Stimulated activated CD8-positive, alpha-beta memory T cell treated with anti-CD3 and anti-CD28 coated beads, Interleukin-7, amount 100 ng/mL, for 24 hours (primary cell): ENCODE results near the gene OXA1L.
"Not testable (repeated sequence)": the region's sequence is repeated elsewhere in the genome, so short reads cannot be mapped to it uniquely, and the experiment has no call there.

Experiments used
- DNase-seq: peaks from one replicate; pipeline ENCODE4 v3.0.0-alpha.2; 2020; ENCODE audit warnings: low read depth

Gene OXA1L

DNA sequence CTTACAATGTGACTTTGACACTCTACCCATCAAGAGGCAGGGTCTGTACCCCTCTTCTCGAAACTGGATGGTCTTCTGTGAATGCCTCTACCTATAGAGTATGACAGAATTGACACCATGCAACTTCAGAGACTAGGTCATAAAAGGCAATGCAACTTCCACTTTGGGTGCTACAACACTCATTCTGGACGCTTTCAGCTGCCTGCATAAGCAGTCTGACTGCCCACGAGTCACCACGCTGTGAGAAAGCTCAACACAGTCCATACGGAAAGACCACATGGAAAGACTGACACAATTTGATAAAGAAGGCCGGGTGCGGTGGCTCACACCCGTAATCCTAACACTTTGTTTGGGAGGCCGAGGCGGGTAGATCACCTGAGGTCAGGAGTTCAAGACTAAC lies 33.9 kb downstream of the OXA1L start:
- no peak for DNase-seq

- no peak for DNase-seq
Observed at GRCh38 chr14:22801716-22802115, 35.2 kb downstream of the OXA1L start.

GRCh38 chr14:22802860-22803686 lies 36.6 kb downstream of the OXA1L start:
- DNase-seq: no peak

- DNase-seq: no peak
Observed at GRCh38 chr14:22803687-22803974, 37.1 kb downstream of the OXA1L start.

- DNase-seq: not testable (repeated sequence)
Observed at GRCh38 chr14:22805235-22805634, 38.7 kb downstream of the OXA1L start.

DNA sequence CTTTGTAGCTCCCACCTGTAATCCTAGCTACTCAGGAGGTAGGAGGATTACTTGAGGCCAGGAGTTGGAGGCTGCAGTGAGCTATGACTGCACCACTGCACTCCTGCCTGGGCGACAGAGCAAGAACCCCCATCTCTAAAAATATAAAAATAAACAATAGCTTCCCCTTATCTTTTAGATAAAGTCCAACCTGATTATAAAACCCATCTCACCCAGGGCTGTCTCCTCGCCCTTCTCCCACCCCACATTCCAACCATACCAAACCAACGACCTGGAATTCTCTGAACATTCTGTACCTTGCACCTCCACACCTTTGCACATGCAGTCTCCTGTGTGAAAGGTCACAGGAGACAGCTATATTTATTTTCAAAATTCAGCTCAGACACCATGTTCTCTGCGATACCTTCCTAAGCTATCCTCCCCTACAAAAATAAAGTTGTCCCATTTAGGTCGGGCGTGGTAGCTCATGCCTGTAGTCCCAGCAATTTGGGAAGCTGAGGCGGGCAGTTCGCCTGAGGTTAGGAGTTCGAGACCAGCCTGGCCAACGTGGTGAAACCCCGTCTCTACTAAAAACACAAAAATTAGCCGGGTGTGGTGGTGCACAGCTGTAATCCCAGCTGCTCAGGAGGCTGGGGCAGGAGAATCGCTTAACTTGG lies 41.1 kb downstream of the OXA1L start:
- DNase-seq: no peak

DNA sequence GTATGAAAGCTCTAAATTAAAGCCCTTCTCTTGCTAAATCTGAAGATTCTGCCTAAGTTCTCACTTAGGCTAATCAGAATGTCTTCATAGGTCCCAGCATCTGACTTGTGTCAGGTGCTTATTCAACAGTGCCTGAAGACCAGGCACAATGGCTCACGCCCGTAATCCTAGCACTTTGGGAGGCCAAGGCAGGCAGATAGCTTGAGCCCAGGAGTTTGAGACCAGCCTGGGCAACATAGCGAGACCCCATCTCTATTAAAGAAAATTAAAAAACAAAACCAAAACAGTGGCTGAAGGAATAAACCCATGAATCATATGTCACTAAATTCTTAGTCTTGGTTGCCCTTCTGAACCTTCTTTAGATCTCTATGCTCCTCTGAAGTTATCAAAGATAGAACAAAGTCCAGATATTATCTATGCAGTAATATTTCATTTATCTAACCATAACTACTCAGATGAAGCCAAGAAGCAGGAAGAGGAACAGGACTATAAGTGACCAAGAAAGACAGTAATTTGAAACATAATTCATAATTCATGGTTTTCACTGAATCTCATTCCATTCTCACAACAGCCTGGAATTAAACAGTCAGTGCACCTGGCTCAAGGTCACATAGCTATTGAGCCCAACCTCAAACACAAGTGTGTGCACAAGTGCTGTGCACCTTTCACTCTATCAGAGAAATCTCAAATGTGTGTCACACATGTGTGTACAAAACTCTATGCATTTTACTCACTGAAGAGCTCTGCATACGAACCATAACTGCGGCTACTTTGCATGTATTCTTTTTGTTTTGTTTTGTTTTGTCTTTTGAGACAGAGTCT lies 42.1 kb downstream of the OXA1L start:
- DNase-seq: no peak

GRCh38 chr14:22811722-22812121 lies 45.2 kb downstream of the OXA1L start:
- DNase-seq: no peak

- DNase-seq: no peak
Observed at GRCh38 chr14:22812744-22813143, 46.3 kb downstream of the OXA1L start.

DNA sequence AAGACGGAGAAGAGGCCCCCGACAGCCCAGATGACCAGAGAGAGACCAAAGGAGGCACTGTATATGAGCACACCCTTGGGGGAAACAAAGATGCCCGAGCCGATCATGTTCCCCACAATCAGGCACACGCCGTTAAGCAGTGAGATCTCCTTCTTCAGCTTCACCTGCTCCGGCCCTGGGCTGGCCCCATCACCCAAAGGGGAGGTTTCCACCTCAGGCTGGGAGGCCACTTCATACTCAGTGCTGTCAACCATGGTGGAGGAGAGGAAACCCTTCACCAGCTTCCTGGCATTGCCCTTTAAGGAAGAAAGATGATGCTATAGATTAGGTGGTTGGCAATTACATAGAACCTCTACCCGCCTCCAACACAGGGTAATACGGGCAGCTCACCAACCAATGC lies 46.7 kb downstream of the OXA1L start:
- no peak for DNase-seq

GRCh38 chr14:22814373-22814772 lies 47.9 kb downstream of the OXA1L start:
- DNase-seq: no peak

DNA sequence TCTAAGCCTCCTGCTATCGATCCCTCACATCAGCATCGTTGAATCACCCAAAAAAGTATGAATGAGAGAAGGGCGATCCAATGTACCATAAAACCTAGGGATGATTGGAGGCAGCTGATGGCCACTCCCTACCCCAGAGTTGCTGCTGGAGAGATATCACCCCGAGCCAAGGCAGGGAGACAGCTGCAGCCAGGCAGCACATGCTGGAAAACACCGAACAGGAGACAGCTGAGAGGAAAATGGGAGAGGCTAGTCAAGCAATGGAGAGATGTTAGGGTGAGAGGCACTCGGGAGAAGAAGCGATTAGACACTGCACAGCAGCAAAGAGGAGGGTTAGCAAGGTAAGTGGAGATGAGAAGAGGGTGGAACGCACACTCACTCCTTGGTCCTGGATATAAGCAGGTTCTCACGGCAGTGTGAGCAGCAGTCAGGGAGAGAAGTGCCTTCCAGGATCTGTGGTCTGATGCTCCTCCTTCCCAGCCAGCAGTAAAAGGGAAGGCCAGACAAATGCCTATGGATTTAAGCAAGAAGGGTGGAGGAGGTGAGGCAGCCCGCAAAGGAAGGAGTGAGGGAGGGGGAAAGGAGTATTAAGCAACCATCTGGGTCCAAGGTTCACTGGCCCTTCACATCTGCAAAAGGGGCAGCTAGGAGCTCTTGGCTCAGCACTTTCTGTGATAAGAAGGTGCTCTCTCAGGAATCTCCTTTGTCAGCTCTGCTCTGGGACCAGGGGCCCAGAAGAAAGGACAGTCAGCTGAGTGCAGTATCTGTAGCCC lies 48.6 kb downstream of the OXA1L start, which contains the start of gene SLC7A7:
SLC7A7 (minus strand) TSS at position 495 of the 773 bp plus-strand sequence. CDS start 2,037 bp downstream, outside the sequence.
- no peak for DNase-seq

GRCh38 chr14:22819151-22819988 lies 52.9 kb downstream of the OXA1L start:
- no peak for DNase-seq

DNA sequence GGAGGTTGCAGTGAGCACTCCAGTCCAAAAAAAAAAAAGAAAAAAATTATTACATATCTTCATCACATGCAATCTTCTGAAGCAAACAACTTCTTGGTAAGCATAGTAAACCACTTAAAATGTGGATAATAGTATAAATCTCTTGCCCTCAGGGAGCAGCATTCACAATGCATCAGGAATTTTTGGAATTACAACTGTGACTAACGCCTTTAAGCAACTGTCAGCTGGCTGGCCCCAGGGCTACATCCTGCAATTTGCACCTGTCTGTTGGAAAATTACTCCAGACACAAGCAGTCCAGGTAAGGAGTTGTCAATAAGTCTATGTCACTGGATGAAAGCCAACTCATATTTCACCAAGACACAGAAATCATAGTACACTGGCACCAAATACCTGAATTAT lies 54.2 kb downstream of the OXA1L start:
- no peak for DNase-seq

DNA sequence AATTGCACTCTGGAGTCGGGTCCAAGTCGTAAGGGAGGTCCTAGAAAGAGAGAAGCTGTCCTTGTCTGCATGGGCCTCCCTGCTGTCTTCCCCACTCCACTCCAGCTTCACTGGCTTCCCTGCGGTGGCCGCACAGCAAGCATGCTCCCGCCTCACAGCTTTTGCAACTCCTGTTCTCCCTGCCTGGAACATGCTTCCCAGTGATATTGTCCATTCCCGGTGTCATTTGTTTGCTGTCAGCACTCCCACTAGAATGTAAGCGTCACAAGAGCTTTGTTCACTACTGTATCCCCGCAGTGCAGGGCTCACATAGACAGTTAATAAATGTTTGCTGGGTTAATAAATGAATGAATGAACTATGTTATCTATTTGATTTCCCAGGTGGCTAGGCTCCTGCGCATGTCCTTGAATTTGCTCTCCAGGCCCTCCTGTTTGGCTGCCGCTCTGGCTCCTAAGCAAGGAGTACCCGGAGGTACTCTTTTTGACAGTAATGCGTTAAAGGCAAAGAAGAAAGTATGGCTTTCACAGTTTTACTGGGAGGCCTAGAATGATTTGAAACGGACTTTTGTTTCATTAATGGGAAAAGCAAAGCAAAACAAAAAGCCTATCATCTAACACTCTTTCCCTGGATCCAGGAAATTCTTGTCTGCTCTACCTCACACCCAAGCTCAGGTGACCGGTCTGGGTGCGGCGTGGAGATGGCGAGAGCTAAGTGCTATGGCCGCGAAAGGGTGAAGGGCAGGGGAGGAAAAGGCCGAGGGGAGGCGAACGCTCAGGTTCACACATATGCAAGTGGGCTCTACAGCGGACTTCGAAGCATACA lies 54.9 kb downstream of the OXA1L start:
- DNase-seq: no peak

DNA sequence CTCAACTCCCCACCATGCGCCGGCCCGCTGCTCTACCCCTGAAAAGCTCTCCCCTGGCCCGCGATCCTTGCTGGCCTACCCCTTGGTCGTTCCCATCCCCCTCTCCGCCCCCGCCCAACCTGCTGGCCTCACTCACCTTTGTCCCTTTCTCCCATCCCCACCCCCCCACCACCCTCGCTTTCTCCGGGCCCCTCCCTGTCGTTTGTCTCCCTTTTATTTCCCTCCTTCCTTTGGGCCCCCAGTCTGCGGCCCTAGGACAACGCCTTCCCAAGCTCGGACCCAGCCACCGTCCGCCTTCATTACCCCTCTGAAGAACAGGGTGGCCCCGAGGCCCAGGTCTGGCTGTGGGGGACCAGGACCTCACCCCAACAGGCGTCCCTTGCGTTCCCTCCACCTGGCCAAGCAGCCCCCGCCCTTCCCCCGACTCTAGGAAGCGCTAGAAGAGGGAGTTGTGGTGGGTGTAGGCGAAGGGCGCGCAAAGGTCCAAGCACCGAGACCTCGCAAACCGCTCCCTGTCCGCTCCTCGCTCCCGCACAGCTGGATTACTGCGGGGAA lies 55.6 kb downstream of the OXA1L start:
- DNase-seq: no peak
